HEK293 (cell line): ENCODE data around the gene TTC12.

Source experiments
- CTCF ChIA-PET: fragments of 350-600 bp; formaldehyde crosslinking; extraction: SDS; loops from one replicate; lab custom pipeline; 2021; ENCODE audit warnings: antibody characterized with exemption; lab: Yijun Ruan, JAX
- POLR2A ChIA-PET: fragments of 300-600 bp; formaldehyde crosslinking; extraction: SDS; loops from one replicate; lab custom pipeline; 2020; ENCODE audit warnings: antibody characterized with exemption, inconsistent platforms; lab: Yijun Ruan, JAX
- H3K27ac ChIP-seq: fragments of 200-500 bp; sonication (Bioruptor generic); 2 replicates; pipeline ENCODE4 v1.5.1; 2014; ENCODE audit warnings: low read depth, low read length, control low read depth, inconsistent platforms; ENCODE audit errors: extremely low read depth
- H3K36me3 ChIP-seq, 2 experiments: fragments of 200-500 bp in 1 of 2; sonication (Bioruptor generic) in 1 of 2; 1 replicate in 1 of 2; 2 replicates in 1 of 2; pipeline ENCODE4 v1.5.1; 2014 to 2017; ENCODE audit warnings: inconsistent platforms in 2 of 2, low read length in 2 of 2; ENCODE audit not compliant: control insufficient read depth in 2 of 2, insufficient read depth in 1 of 2
- H3K4me1 ChIP-seq: fragments of 200-500 bp; sonication (Bioruptor generic); 2 replicates; pipeline ENCODE4 v1.5.1; 2014; ENCODE audit warnings: mild to moderate bottlenecking, low read length, inconsistent platforms; ENCODE audit not compliant: control insufficient read depth, insufficient read depth
- H3K4me3 ChIP-seq: 2 replicates; pipeline ENCODE4 v1.5.1; 2011; ENCODE audit warnings: low read depth, mild to moderate bottlenecking, control low read depth, low read length, moderate library complexity
- H3K9me3 ChIP-seq: fragments of 200-500 bp; sonication (Bioruptor generic); 2 replicates; pipeline ENCODE4 v1.5.1; 2014; ENCODE audit warnings: low read depth, low read length, inconsistent platforms; ENCODE audit not compliant: control insufficient read depth, insufficient read depth
- ELK4 ChIP-seq: IDR thresholded peaks from 2 replicates; pipeline ENCODE4 v1.6.1; 2011; ENCODE audit warnings: mild to moderate bottlenecking, low read depth, low read length, borderline replicate concordance
- KLF1 ChIP-seq: fragments of 450-650 bp; formaldehyde crosslinking; IDR thresholded peaks from 2 replicates; pipeline ENCODE4 v1.5.1; 2016; ENCODE audit warnings: missing biosample characterization, missing genetic modification characterization
- KLF16 ChIP-seq: fragments of 450-650 bp; formaldehyde crosslinking; IDR thresholded peaks from 2 replicates; pipeline ENCODE4 v1.5.1; 2017; ENCODE audit warnings: missing biosample characterization, missing genetic modification characterization
- SCRT1 ChIP-seq: fragments of 450-650 bp; formaldehyde crosslinking; IDR thresholded peaks from 2 replicates; pipeline ENCODE4 v1.5.1; 2016; ENCODE audit warnings: missing biosample characterization, missing genetic modification characterization, borderline replicate concordance
- ZIC2 ChIP-seq: fragments of 450-650 bp; formaldehyde crosslinking; IDR thresholded peaks from 2 replicates; pipeline ENCODE4 v1.5.1; 2016; ENCODE audit warnings: missing biosample characterization, missing genetic modification characterization
- ZNF549 ChIP-seq: fragments of 450-650 bp; IDR thresholded peaks from 2 replicates; pipeline ENCODE4 v1.5.1; 2018; ENCODE audit warnings: missing biosample characterization, missing genetic modification characterization, mild to moderate bottlenecking, inconsistent platforms, moderate library complexity
- ZNF610 ChIP-seq: fragments of 450-650 bp; formaldehyde crosslinking; IDR thresholded peaks from 2 replicates; pipeline ENCODE4 v1.5.1; 2016; ENCODE audit warnings: missing biosample characterization, missing genetic modification characterization, borderline replicate concordance
- ZNF692 ChIP-seq: fragments of 450-650 bp; formaldehyde crosslinking; IDR thresholded peaks from 2 replicates; pipeline ENCODE4 v1.5.1; 2016; ENCODE audit warnings: missing biosample characterization, missing genetic modification characterization
- ZNF701 ChIP-seq: fragments of 450-650 bp; formaldehyde crosslinking; IDR thresholded peaks from 2 replicates; pipeline ENCODE4 v1.5.1; 2016; ENCODE audit warnings: missing biosample characterization, missing genetic modification characterization
- ZNF704 ChIP-seq: fragments of 450-650 bp; formaldehyde crosslinking; IDR thresholded peaks from 2 replicates; pipeline ENCODE4 v1.5.1; 2016; ENCODE audit warnings: missing biosample characterization, missing genetic modification characterization
- TF ChIP-seq, protein P1 (sequence below): fragments of 450-650 bp; formaldehyde crosslinking; IDR thresholded peaks from 2 replicates; pipeline ENCODE4 v1.5.1; 2016; ENCODE audit warnings: missing biosample characterization, missing genetic modification characterization

The TTC12 gene

DNA sequence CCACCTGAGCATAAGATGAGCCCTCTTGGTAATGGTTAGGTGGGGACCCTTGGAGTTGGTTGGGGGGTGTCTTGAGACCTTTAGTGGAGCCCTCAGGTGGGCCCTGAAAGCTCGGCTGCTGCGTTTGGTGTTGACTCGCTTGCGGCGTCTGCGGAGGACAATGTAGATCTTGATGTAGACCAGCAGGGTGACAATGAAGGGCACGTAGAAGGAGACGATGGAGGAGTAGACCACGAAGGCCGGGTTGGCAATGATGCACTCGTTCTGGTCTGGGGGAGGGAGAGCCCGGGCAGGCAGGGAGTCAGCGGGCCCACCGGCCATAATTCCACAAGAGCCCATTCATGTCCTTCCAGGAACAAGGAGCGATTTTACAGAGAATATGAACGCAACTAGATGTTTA lies 101.0 kb downstream of the TTC12 start:
- H3K36me3 ChIP-seq, result no peaks in the 10 kb centered on the region
- CTCF ChIA-PET, result no interaction called here
- POLR2A ChIA-PET, result no interaction called here
- H3K4me3 ChIP-seq, result no peak overlapping the region
- H3K27ac ChIP-seq, result no peak overlapping the region
- no peaks in the 10 kb centered on the region for H3K4me1 ChIP-seq
- no peaks in the 10 kb centered on the region for H3K9me3 ChIP-seq
- TF ChIP-seq ZNF704, result no peak
- TF ChIP-seq ZIC2, result no peak
- no peak for TF ChIP-seq ELK4
- TF ChIP-seq ZNF610 (tag by site-specific recombination), result no peak
- TF ChIP-seq ZNF701 (tag by site-specific recombination), result no peak
- no peak for TF ChIP-seq KLF16 (tag by site-specific recombination)
- no peak for TF ChIP-seq SCRT1
- no peak for TF ChIP-seq ZNF549 (tag by site-specific recombination)
- TF ChIP-seq, protein P1, sequence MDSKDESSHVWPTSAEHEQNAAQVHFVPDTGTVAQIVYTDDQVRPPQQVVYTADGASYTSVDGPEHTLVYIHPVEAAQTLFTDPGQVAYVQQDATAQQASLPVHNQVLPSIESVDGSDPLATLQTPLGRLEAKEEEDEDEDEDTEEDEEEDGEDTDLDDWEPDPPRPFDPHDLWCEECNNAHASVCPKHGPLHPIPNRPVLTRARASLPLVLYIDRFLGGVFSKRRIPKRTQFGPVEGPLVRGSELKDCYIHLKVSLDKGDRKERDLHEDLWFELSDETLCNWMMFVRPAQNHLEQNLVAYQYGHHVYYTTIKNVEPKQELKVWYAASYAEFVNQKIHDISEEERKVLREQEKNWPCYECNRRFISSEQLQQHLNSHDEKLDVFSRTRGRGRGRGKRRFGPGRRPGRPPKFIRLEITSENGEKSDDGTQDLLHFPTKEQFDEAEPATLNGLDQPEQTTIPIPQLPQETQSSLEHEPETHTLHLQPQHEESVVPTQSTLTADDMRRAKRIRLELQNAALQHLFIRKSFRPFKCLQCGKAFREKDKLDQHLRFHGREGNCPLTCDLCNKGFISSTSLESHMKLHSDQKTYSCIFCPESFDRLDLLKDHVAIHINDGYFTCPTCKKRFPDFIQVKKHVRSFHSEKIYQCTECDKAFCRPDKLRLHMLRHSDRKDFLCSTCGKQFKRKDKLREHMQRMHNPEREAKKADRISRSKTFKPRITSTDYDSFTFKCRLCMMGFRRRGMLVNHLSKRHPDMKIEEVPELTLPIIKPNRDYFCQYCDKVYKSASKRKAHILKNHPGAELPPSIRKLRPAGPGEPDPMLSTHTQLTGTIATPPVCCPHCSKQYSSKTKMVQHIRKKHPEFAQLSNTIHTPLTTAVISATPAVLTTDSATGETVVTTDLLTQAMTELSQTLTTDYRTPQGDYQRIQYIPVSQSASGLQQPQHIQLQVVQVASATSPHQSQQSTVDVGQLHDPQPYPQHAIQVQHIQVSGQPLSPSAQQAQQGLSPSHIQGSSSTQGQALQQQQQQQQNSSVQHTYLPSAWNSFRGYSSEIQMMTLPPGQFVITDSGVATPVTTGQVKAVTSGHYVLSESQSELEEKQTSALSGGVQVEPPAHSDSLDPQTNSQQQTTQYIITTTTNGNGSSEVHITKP, result no peak
- no peak for TF ChIP-seq ZNF692 (tag by site-specific recombination)
- no peak for TF ChIP-seq KLF1 (tag by site-specific recombination)
